Activated naive CD4-positive, alpha-beta T cell treated with anti-CD3 and anti-CD28 coated beads, Interleukin-2, amount 50 U/mL, for 24 hours (primary cell): ENCODE measurements around the gene SPRTN.

Experiments used
- H3K27ac Mint-ChIP-seq: one replicate; pipeline ENCODE4 v1.8.0; 2021; ENCODE audit warnings: mild to moderate bottlenecking, mixed read lengths
- H3K27me3 Mint-ChIP-seq: one replicate; pipeline ENCODE4 v1.8.0; 2021; ENCODE audit warnings: mixed read lengths
- H3K36me3 Mint-ChIP-seq: one replicate; pipeline ENCODE4 v1.8.0; 2021; ENCODE audit warnings: mixed read lengths
- H3K4me1 Mint-ChIP-seq: one replicate; pipeline ENCODE4 v1.8.0; 2021; ENCODE audit warnings: mixed read lengths
- H3K4me3 Mint-ChIP-seq: one replicate; pipeline ENCODE4 v1.8.0; 2021; ENCODE audit warnings: mild to moderate bottlenecking, mixed read lengths
- H3K9me3 Mint-ChIP-seq: one replicate; pipeline ENCODE4 v1.8.0; 2021; ENCODE audit warnings: mixed read lengths

SPRTN gene

GRCh38 chr1:231355171-231355570 lies 17.1 kb downstream of the SPRTN start:
- no peaks in the 10 kb centered on the region for H3K27me3 Mint-ChIP-seq
- H3K4me3 Mint-ChIP-seq, result no peak overlapping the region
- H3K36me3 Mint-ChIP-seq, result peaks cover 9% of the 10 kb centered on the region
- H3K27ac Mint-ChIP-seq, result no peak overlapping the region
- peaks cover 10% of the 10 kb centered on the region for H3K4me1 Mint-ChIP-seq
- H3K9me3 Mint-ChIP-seq, result no peaks in the 10 kb centered on the region

GRCh38 chr1:231357187-231357772 lies 19.2 kb downstream of the SPRTN start:
- Mint-ChIP-seq H3K4me1 (peaks cover 10% of the 10 kb centered on the region), H3K9me3 (no peaks in the 10 kb centered on the region), H3K4me3 (no peak overlapping the region), H3K36me3 (peaks cover 5% of the 10 kb centered on the region), H3K27me3 (no peaks in the 10 kb centered on the region), H3K27ac (no peak overlapping the region)

GRCh38 chr1:231357831-231358354 lies 19.8 kb downstream of the SPRTN start:
- no peaks in the 10 kb centered on the region for H3K27me3 Mint-ChIP-seq
- peak overlapping the region; percentile 62 for H3K27ac Mint-ChIP-seq
- H3K4me3 Mint-ChIP-seq, result no peak overlapping the region
- H3K4me1 Mint-ChIP-seq, result peaks cover 10% of the 10 kb centered on the region
- H3K36me3 Mint-ChIP-seq, result peaks cover 3% of the 10 kb centered on the region
- no peaks in the 10 kb centered on the region for H3K9me3 Mint-ChIP-seq

- Mint-ChIP-seq H3K9me3 (no peaks in the 10 kb centered on the region), H3K27me3 (no peaks in the 10 kb centered on the region), H3K4me1 (peaks cover 10% of the 10 kb centered on the region), H3K27ac (no peak overlapping the region), H3K4me3 (no peak overlapping the region), H3K36me3 (peaks cover 2% of the 10 kb centered on the region)
Measured at GRCh38 chr1:231359113-231359512, 21.0 kb downstream of the SPRTN start.

DNA sequence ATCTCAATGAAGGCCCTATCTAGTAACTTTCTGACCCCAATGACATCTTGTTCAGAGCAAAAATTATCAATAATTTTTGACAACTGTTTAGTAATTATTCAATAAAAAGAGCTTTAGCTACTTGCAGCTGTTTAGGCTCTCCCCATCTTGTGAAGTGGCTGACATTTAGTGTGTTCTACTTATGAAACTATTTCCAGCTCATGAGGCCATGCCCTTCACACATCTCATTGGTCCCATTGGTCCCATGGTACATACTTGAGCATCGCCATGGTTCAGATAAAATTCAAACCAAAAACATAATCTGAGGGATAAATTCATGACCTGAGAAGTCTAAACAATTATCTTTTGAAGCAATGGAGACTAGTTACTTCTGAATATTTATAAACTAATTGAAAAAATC lies 24.2 kb downstream of the SPRTN start:
- Mint-ChIP-seq H3K4me1 (peaks cover 9% of the 10 kb centered on the region), H3K4me3 (no peak overlapping the region), H3K9me3 (no peaks in the 10 kb centered on the region), H3K27ac (peak overlapping the region; percentile 70), H3K27me3 (no peaks in the 10 kb centered on the region), H3K36me3 (peaks cover 2% of the 10 kb centered on the region)

DNA sequence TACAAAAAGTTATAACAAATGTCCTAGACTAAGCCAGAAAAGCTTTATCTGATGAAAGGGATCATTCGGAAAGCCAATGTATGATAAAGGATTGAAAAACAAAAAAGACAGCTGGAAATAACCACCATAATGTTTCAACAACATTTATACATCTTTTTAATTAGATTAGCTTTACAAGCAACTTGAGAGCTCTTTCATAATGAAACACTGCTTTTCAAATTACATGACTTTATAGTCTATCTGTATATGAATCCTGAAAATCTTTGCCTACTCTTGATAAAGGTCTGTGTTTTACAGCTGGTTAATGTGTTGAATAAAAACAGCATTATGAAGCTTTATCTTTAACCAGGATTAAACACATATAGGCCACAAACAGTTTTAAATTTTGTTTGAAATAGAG lies 25.5 kb downstream of the SPRTN start:
- H3K36me3 Mint-ChIP-seq, result peaks cover 5% of the 10 kb centered on the region
- no peaks in the 10 kb centered on the region for H3K9me3 Mint-ChIP-seq
- H3K4me3 Mint-ChIP-seq, result no peak overlapping the region

DNA sequence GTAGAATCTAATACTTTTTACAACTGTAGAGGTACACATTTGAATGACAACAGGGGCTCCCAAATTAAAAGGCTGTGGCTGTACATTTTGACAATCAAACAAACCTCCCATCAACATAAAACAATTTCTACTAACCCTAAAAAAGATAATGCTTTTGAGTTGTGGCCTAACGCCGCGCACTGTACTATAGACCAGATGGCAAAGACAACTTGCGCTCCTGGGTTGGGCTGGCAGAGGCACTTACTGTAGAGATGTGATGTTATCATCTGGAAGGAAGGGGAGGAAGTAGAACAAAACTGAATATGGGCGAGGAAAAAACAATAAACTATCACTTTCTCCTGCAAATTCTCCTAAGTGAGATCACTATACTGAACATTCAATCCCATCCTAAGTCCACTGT lies 26.1 kb downstream of the SPRTN start:
- H3K9me3 Mint-ChIP-seq, result no peaks in the 10 kb centered on the region
- no peak overlapping the region for H3K4me3 Mint-ChIP-seq
- no peaks in the 10 kb centered on the region for H3K27me3 Mint-ChIP-seq
- H3K4me1 Mint-ChIP-seq, result no peaks in the 10 kb centered on the region
- peak overlapping the region; percentile 46 for H3K27ac Mint-ChIP-seq
- peaks cover 5% of the 10 kb centered on the region for H3K36me3 Mint-ChIP-seq

More for the DNA sequence above, 25.5 kb downstream of the SPRTN start:
- Mint-ChIP-seq H3K27me3 (no peaks in the 10 kb centered on the region), H3K27ac (no peak overlapping the region), H3K4me1 (no peaks in the 10 kb centered on the region)

DNA sequence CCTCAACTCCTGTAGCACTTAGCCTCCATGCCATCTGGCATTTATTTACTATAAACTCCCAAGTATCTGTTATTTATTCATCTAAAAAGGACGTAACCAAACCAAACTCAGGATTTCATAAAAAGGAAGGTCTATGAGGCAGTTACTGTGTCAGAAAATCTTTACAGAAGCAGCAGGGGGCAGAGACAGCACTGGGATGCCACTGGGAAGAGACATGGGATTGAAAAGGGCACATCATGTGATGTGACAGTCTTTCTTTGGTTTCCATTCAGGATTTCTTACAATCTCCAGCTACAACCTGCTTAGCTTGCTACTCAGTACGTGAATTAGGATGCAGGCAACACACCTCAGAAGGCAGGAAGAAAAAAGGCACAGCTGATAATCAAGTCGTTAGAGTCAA lies 31.2 kb downstream of the SPRTN start:
- Mint-ChIP-seq H3K27ac (no peak overlapping the region), H3K27me3 (no peaks in the 10 kb centered on the region), H3K9me3 (no peaks in the 10 kb centered on the region), H3K36me3 (peaks cover 6% of the 10 kb centered on the region), H3K4me3 (no peak overlapping the region), H3K4me1 (peaks cover 3% of the 10 kb centered on the region)

GRCh38 chr1:231372501-231372900 lies 34.4 kb downstream of the SPRTN start:
- Mint-ChIP-seq H3K9me3 (no peaks in the 10 kb centered on the region), H3K27ac (peak overlapping the region; percentile 80), H3K4me1 (peaks cover 24% of the 10 kb centered on the region), H3K27me3 (no peaks in the 10 kb centered on the region), H3K36me3 (peaks cover 3% of the 10 kb centered on the region), H3K4me3 (no peak overlapping the region)

DNA sequence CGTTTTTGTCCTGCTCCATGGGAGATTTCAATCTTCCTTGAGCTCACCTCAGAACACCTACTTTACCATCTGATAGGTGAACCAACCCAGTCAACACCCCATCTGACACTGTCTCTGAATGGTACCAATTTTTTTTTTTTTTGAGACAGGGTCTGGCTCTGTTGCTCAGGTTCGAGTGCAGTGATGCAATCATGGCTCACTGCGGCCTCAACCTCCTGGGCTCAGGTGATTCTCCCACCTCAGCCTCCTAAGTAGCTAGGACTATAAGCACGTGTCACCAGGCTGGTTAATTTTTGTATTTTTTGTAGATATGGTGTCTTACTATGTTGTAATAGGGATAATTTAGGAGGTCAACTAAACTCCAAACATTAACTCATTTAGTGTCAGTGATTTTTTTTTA lies 36.3 kb downstream of the SPRTN start:
- H3K4me1 Mint-ChIP-seq, result peaks cover 41% of the 10 kb centered on the region
- H3K9me3 Mint-ChIP-seq, result no peaks in the 10 kb centered on the region
- no peak overlapping the region for H3K4me3 Mint-ChIP-seq
- peaks cover 3% of the 10 kb centered on the region for H3K36me3 Mint-ChIP-seq
- H3K27ac Mint-ChIP-seq, result no peak overlapping the region
- no peaks in the 10 kb centered on the region for H3K27me3 Mint-ChIP-seq

DNA sequence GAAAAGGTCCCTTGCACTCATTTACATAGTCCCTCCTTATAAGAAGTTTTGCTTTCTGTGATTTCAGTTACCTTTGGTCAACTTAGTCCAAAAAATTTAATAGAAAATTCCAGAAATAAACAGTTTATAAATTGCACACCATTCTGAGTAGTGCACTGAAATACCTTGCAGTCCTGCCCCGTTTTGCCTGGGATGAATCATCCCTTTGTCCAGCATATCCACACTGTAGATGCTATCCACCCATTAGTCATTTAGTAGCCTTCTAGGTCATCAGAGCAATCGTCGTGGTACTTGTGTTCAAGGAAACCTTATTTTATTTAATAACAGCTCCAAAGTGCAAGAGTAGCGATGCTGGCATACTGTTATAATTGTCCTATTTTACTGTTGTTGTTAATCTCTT lies 38.0 kb downstream of the SPRTN start:
- Mint-ChIP-seq H3K9me3 (no peaks in the 10 kb centered on the region), H3K27me3 (no peaks in the 10 kb centered on the region), H3K4me1 (peaks cover 46% of the 10 kb centered on the region), H3K27ac (peak overlapping the region; percentile 56), H3K36me3 (peaks cover 1% of the 10 kb centered on the region), H3K4me3 (no peak overlapping the region)

GRCh38 chr1:231376875-231377549 lies 38.9 kb downstream of the SPRTN start:
- peaks cover 1% of the 10 kb centered on the region for H3K36me3 Mint-ChIP-seq
- H3K9me3 Mint-ChIP-seq, result no peaks in the 10 kb centered on the region
- no peaks in the 10 kb centered on the region for H3K27me3 Mint-ChIP-seq
- H3K4me3 Mint-ChIP-seq, result no peak overlapping the region
- peak overlapping the region; percentile 8 for H3K27ac Mint-ChIP-seq
- H3K4me1 Mint-ChIP-seq, result peaks cover 55% of the 10 kb centered on the region

GRCh38 chr1:231381729-231382128 lies 43.6 kb downstream of the SPRTN start:
- Mint-ChIP-seq H3K4me3 (no peak overlapping the region), H3K4me1 (peaks cover 50% of the 10 kb centered on the region), H3K27ac (no peak overlapping the region), H3K9me3 (no peaks in the 10 kb centered on the region), H3K36me3 (peaks cover 1% of the 10 kb centered on the region), H3K27me3 (no peaks in the 10 kb centered on the region)

DNA sequence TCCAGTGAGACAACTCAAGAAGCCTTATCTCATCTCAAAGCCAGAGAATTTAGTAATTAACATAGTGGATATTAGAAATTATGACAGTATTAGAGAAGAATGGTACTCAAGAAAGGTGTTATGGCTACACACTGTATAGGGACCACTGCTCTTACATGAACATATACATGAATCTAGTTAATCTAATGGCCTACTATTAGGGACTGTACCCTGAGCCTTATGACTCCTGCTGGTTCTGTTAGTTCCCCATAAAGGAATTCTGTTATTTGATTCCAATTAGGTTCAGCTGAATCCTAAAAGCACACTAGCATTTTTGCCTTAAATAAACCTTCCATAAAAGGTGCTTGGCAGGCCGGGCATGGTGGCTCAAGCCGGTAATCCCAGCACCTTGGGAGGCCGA lies 44.3 kb downstream of the SPRTN start:
- no peak overlapping the region for H3K4me3 Mint-ChIP-seq
- H3K36me3 Mint-ChIP-seq, result peaks cover 1% of the 10 kb centered on the region
- no peaks in the 10 kb centered on the region for H3K27me3 Mint-ChIP-seq
- no peaks in the 10 kb centered on the region for H3K9me3 Mint-ChIP-seq
- no peak overlapping the region for H3K27ac Mint-ChIP-seq
- H3K4me1 Mint-ChIP-seq, result peaks cover 43% of the 10 kb centered on the region

DNA sequence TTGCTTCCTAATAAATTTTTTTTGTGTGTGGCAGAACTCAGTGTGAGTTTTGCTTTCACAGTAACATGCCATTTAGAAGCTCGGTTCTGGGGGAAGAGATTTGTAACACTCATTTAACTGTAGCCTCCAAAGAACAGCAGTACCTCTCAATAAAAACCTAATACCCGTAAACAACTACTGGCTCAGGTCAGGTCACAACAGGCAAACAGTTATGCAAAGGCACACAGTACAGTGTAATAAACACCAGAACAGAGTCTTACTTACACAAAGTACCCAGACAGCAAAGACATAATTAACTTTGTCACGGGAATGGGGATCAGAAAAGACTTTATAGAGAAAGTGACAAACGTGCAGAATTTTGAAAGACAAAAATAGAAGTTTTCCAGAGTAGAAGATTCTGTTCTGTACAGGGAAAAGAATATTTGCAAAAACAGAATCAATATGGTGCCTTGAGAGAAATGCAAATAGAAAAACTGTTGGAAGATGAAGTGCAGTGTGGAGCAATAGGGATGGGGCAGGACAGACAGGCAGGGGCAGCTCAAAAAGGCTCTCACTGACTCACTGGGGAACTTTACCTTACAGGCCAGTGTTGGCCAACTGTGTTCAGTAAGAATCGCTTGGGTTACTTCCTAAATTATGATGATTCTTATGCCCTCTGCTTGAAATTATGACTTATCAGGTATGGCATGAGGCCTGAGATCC lies 45.2 kb downstream of the SPRTN start:
- no peak overlapping the region for H3K4me3 Mint-ChIP-seq
- peaks cover 1% of the 10 kb centered on the region for H3K36me3 Mint-ChIP-seq
- H3K27me3 Mint-ChIP-seq, result no peaks in the 10 kb centered on the region
- H3K27ac Mint-ChIP-seq, result no peak overlapping the region
- H3K9me3 Mint-ChIP-seq, result no peaks in the 10 kb centered on the region
- peaks cover 46% of the 10 kb centered on the region for H3K4me1 Mint-ChIP-seq
